Astrocyte (in vitro differentiated cells and primary cell): ENCODE measurements around the gene CHCHD3. TPM values are rescaled to one million over a fixed set of nuclear protein-coding genes. Genes with fewer than 3 reads are reported as not detected.

ENCODE experiments used
- DNase-seq: peaks from one replicate; pipeline ENCODE4 v3.0.0-alpha.2; 2010; ENCODE audit warnings: low read depth
- FAIRE-seq: peaks from 2 replicates; lab custom pipeline; 2011; peaks lifted over from hg19 to GRCh38; lab: Jason Lieb, UNC
- H2AFZ ChIP-seq: 2 replicates; pipeline ENCODE4 v1.6.0; 2012; ENCODE audit warnings: low read depth, low read length, inconsistent platforms
- H3K27ac ChIP-seq: 2 replicates; pipeline ENCODE4 v1.5.1; 2011; ENCODE audit warnings: low read depth, low read length, inconsistent platforms
- H3K27me3 ChIP-seq: 2 replicates; pipeline ENCODE4 v1.6.0; 2011; ENCODE audit warnings: low read length, inconsistent platforms; ENCODE audit not compliant: insufficient read depth
- H3K36me3 ChIP-seq: 2 replicates; pipeline ENCODE4 v1.5.1; 2011; ENCODE audit warnings: low read length, inconsistent platforms; ENCODE audit not compliant: insufficient read depth
- H3K4me1 ChIP-seq: 2 replicates; pipeline ENCODE4 v1.5.1; 2011; ENCODE audit warnings: low read length, inconsistent platforms; ENCODE audit not compliant: insufficient read depth
- H3K4me2 ChIP-seq: 2 replicates; pipeline ENCODE4 v1.6.0; 2012; ENCODE audit warnings: low read length, inconsistent platforms
- H3K4me3 ChIP-seq: 2 replicates; pipeline ENCODE4 v1.5.1; 2011; ENCODE audit warnings: low read depth, mild to moderate bottlenecking, low read length, inconsistent platforms; ENCODE audit not compliant: insufficient read depth
- H3K79me2 ChIP-seq: 2 replicates; pipeline ENCODE4 v1.6.0; 2012; ENCODE audit warnings: mild to moderate bottlenecking, low read length, inconsistent platforms; ENCODE audit not compliant: insufficient read depth
- H3K9ac ChIP-seq: 2 replicates; pipeline ENCODE4 v1.6.0; 2012; ENCODE audit warnings: mild to moderate bottlenecking, low read length, inconsistent platforms
- H3K9me3 ChIP-seq: 2 replicates; pipeline ENCODE4 v1.5.1; 2012; ENCODE audit warnings: low read depth, mild to moderate bottlenecking, low read length, inconsistent platforms; ENCODE audit not compliant: insufficient read depth
- H4K20me1 ChIP-seq: 2 replicates; pipeline ENCODE4 v1.6.0; 2012; ENCODE audit warnings: low read length, inconsistent platforms; ENCODE audit not compliant: insufficient read depth
- H3K27ac Mint-ChIP-seq: one replicate; pipeline ENCODE4 v1.8.0; 2021; ENCODE audit warnings: mild to moderate bottlenecking, mixed read lengths; ENCODE audit not compliant: unreplicated experiment
- H3K27me3 Mint-ChIP-seq: one replicate; pipeline ENCODE4 v1.8.0; 2021; ENCODE audit warnings: low read depth, mixed read lengths; ENCODE audit not compliant: unreplicated experiment
- H3K36me3 Mint-ChIP-seq: one replicate; pipeline ENCODE4 v1.8.0; 2021; ENCODE audit warnings: low read depth, mixed read lengths; ENCODE audit not compliant: unreplicated experiment
- H3K4me1 Mint-ChIP-seq: one replicate; pipeline ENCODE4 v1.8.0; 2021; ENCODE audit warnings: low read depth, mixed read lengths; ENCODE audit not compliant: unreplicated experiment
- H3K4me3 Mint-ChIP-seq: one replicate; pipeline ENCODE4 v1.8.0; 2021; ENCODE audit warnings: mild to moderate bottlenecking, moderate library complexity, mixed read lengths; ENCODE audit not compliant: unreplicated experiment
- H3K9me3 Mint-ChIP-seq: one replicate; pipeline ENCODE4 v1.8.0; 2021; ENCODE audit warnings: mild to moderate bottlenecking, mixed read lengths; ENCODE audit not compliant: unreplicated experiment
- EZH2 ChIP-seq: IDR thresholded peaks from 2 replicates; pipeline ENCODE4 v1.6.1; 2012; ENCODE audit warnings: mild to moderate bottlenecking, low read length, inconsistent platforms; ENCODE audit not compliant: insufficient read depth
- total RNA-seq: library from RNA; stranded (reverse); gene quantifications from 2 replicates; pipeline ENCODE4 v1.2.1, GENCODE V29; 2021
- TF ChIP-seq, protein P1 (sequence below): IDR thresholded peaks from 2 replicates; pipeline ENCODE4 v1.5.1; 2011; ENCODE audit warnings: low read depth, mild to moderate bottlenecking, inconsistent platforms, low read length, moderate library complexity; ENCODE audit not compliant: insufficient read depth

CHCHD3 gene
- total RNA-seq, 1 donor from 2014 or later, result 63.1 TPM

DNA sequence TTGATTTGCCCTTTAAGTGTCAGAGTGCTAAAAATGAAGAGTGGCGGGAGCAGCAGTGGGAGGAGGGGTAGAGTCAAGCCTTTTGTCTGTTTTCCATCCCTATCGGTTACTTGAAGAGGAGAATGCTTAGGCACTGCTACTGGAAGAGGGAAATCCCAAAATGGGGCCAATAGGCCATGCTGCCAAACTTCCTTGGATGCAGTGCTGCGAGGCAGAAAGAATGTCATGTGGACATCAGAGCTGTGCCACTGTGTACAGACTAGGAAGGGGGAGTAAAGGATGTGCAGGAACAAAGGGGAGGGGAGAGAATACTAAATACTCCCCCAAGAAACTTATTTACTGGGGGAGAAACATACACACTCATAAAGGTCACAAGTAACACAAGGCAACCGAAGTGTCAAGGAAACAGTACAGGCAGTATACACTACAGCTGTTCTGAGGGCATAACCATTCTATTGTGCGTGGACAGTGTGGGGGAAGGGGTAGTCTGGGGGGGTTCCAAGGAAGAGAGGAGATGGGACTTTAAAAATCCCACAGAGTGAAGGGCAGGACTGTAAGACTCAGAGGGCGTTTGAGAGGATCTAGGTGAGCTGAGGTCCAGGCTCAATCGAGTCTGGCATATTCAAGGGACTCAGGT is 276.9 kb downstream of the CHCHD3 start:
- Histone ChIP-seq H4K20me1 (no peaks in the 10 kb centered on the region), H3K4me3 (no peak overlapping the region), H2AFZ (no peak overlapping the region), H3K9ac (no peak overlapping the region), H3K27ac (no peak overlapping the region), H3K27me3 (no peaks in the 10 kb centered on the region), H3K79me2 (no peaks in the 10 kb centered on the region), H3K9me3 (no peaks in the 10 kb centered on the region), H3K4me2 (no peak overlapping the region), H3K36me3 (no peaks in the 10 kb centered on the region), H3K4me1 (no peaks in the 10 kb centered on the region)
- H3K4me1 Mint-ChIP-seq, result peaks cover 7% of the 10 kb centered on the region
- H3K9me3 Mint-ChIP-seq, result no peaks in the 10 kb centered on the region
- H3K36me3 Mint-ChIP-seq, result no peaks in the 10 kb centered on the region
- TF ChIP-seq EZH2, result no peak
- TF ChIP-seq, protein P1, sequence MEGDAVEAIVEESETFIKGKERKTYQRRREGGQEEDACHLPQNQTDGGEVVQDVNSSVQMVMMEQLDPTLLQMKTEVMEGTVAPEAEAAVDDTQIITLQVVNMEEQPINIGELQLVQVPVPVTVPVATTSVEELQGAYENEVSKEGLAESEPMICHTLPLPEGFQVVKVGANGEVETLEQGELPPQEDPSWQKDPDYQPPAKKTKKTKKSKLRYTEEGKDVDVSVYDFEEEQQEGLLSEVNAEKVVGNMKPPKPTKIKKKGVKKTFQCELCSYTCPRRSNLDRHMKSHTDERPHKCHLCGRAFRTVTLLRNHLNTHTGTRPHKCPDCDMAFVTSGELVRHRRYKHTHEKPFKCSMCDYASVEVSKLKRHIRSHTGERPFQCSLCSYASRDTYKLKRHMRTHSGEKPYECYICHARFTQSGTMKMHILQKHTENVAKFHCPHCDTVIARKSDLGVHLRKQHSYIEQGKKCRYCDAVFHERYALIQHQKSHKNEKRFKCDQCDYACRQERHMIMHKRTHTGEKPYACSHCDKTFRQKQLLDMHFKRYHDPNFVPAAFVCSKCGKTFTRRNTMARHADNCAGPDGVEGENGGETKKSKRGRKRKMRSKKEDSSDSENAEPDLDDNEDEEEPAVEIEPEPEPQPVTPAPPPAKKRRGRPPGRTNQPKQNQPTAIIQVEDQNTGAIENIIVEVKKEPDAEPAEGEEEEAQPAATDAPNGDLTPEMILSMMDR, result no peak
- no peak overlapping the region for H3K27ac Mint-ChIP-seq
- no peak for FAIRE-seq
- DNase-seq, result no peak
- no peak overlapping the region for H3K4me3 Mint-ChIP-seq
- H3K27me3 Mint-ChIP-seq, result no peaks in the 10 kb centered on the region

GRCh38 chr7:132800522-132800921 is 281.4 kb downstream of the CHCHD3 start:
- H3K4me3 ChIP-seq, result no peak overlapping the region
- H3K4me1 ChIP-seq, result peaks cover 6% of the 10 kb centered on the region
- H4K20me1 ChIP-seq, result no peaks in the 10 kb centered on the region
- H3K9me3 ChIP-seq, result no peaks in the 10 kb centered on the region
- Mint-ChIP-seq H3K9me3 (no peaks in the 10 kb centered on the region), H3K4me1 (peaks cover 13% of the 10 kb centered on the region), H3K27me3 (no peaks in the 10 kb centered on the region), H3K27ac (no peak overlapping the region), H3K36me3 (no peaks in the 10 kb centered on the region), H3K4me3 (no peak overlapping the region)
- H3K4me2 ChIP-seq, result no peak overlapping the region
- DNase-seq (no peak), FAIRE-seq (no peak)
- no peak overlapping the region for H3K9ac ChIP-seq
- no peaks in the 10 kb centered on the region for H3K27me3 ChIP-seq
- TF ChIP-seq, protein P1, result no peak
- no peak for TF ChIP-seq EZH2
- no peaks in the 10 kb centered on the region for H3K79me2 ChIP-seq
- no peak overlapping the region for H2AFZ ChIP-seq
- H3K27ac ChIP-seq, result no peak overlapping the region
- H3K36me3 ChIP-seq, result no peaks in the 10 kb centered on the region

- no peaks in the 10 kb centered on the region for H3K27me3 ChIP-seq
- no peak overlapping the region for H3K4me2 ChIP-seq
- H3K4me3 ChIP-seq, result no peak overlapping the region
- no peaks in the 10 kb centered on the region for H4K20me1 ChIP-seq
- Mint-ChIP-seq H3K4me3 (no peak overlapping the region), H3K9me3 (no peaks in the 10 kb centered on the region), H3K27ac (no peak overlapping the region), H3K36me3 (no peaks in the 10 kb centered on the region), H3K27me3 (no peaks in the 10 kb centered on the region), H3K4me1 (peaks cover 13% of the 10 kb centered on the region)
- DNase-seq (no peak), FAIRE-seq (no peak)
- no peaks in the 10 kb centered on the region for H3K79me2 ChIP-seq
- TF ChIP-seq EZH2, result no peak
- TF ChIP-seq, protein P1, result no peak
- no peak overlapping the region for H2AFZ ChIP-seq
- no peak overlapping the region for H3K9ac ChIP-seq
- peaks cover 6% of the 10 kb centered on the region for H3K4me1 ChIP-seq
- H3K36me3 ChIP-seq, result no peaks in the 10 kb centered on the region
- H3K9me3 ChIP-seq, result no peaks in the 10 kb centered on the region
- no peak overlapping the region for H3K27ac ChIP-seq
Observed at GRCh38 chr7:132799081-132799413, 282.8 kb downstream of the CHCHD3 start.
